NOMO-1 treated with DMSO at 0.1 percent for 48 hours (cell line): ENCODE measurements around the gene STRN4.
A peak's percentile ranks its signal among the peaks of the same experiment; 100 is the strongest.
"Not testable (repeated sequence)": the region's sequence is repeated elsewhere in the genome, so short reads cannot be mapped to it uniquely, and the experiment has no call there.

ENCODE experiments used
- DNase-seq: peaks from one replicate; lab custom pipeline; 2025; ENCODE audit not compliant: unreplicated experiment; lab: John Stamatoyannopoulos, UW

STRN4 gene

GRCh38 chr19:46715975-46716671 lies 30.1 kb downstream of the STRN4 start:
- DNase-seq = no peak

- DNase-seq = no peak
Measured at GRCh38 chr19:46715620-46715974, 30.7 kb downstream of the STRN4 start.

GRCh38 chr19:46714444-46715106 lies 31.7 kb downstream of the STRN4 start:
- DNase-seq = no peak

GRCh38 chr19:46713781-46714443 lies 32.3 kb downstream of the STRN4 start:
- DNase-seq = no peak

- not testable (repeated sequence) for DNase-seq
Measured at GRCh38 chr19:46712768-46713338, 33.4 kb downstream of the STRN4 start.

- DNase-seq = no peak
Measured at GRCh38 chr19:46710687-46711086, 35.6 kb downstream of the STRN4 start.

- DNase-seq = peak; percentile 48
Measured at GRCh38 chr19:46704379-46705076, 41.7 kb downstream of the STRN4 start.

- DNase-seq = no peak
Measured at GRCh38 chr19:46700704-46701103, 45.5 kb downstream of the STRN4 start.

GRCh38 chr19:46698395-46699321 lies 47.6 kb downstream of the STRN4 start:
- no peak for DNase-seq

- no peak for DNase-seq
Measured at GRCh38 chr19:46697204-46697960, 48.9 kb downstream of the STRN4 start.

- no peak for DNase-seq
Measured at GRCh38 chr19:46696866-46697203, 49.4 kb downstream of the STRN4 start.

GRCh38 chr19:46696052-46696451 lies 50.2 kb downstream of the STRN4 start:
- DNase-seq = no peak

- no peak for DNase-seq
Measured at GRCh38 chr19:46693760-46694159, 52.5 kb downstream of the STRN4 start.

- no peak for DNase-seq
Measured at GRCh38 chr19:46692918-46693722, 53.1 kb downstream of the STRN4 start.

GRCh38 chr19:46691948-46692347 lies 54.3 kb downstream of the STRN4 start:
- DNase-seq = no peak

- DNase-seq = no peak
Measured at GRCh38 chr19:46691104-46691503, 55.1 kb downstream of the STRN4 start.

- no peak for DNase-seq
Measured at GRCh38 chr19:46689358-46689757, 56.9 kb downstream of the STRN4 start.

GRCh38 chr19:46687438-46688145 lies 58.7 kb downstream of the STRN4 start:
- no peak for DNase-seq
